Endodermal cell (in vitro differentiated cells): ENCODE measurements around the gene DAP. TPM values are rescaled to one million over a fixed set of nuclear protein-coding genes. Genes with fewer than 3 reads are reported as not detected.

Source experiments
- DNase-seq: peaks from one replicate; pipeline ENCODE4 v3.0.0-alpha.2; 2017
- H3K27ac ChIP-seq: 2 replicates; pipeline ENCODE4 v1.5.1; 2013; ENCODE audit warnings: mild to moderate bottlenecking, low read depth, low read length, moderate library complexity
- H3K27me3 ChIP-seq: 2 replicates; pipeline ENCODE4 v1.6.1; 2013; ENCODE audit warnings: mild to moderate bottlenecking, low read length, moderate library complexity; ENCODE audit not compliant: insufficient read depth, control insufficient read depth, poor library complexity, severe bottlenecking
- H3K36me3 ChIP-seq: 2 replicates; pipeline ENCODE4 v1.7.0; 2013; ENCODE audit warnings: mild to moderate bottlenecking, low read length, moderate library complexity; ENCODE audit not compliant: control insufficient read depth, insufficient read depth
- H3K4me1 ChIP-seq: one replicate; pipeline ENCODE4 v1.7.0; 2013; ENCODE audit warnings: low read length; ENCODE audit not compliant: control insufficient read depth, insufficient read depth
- H3K4me3 ChIP-seq: 2 replicates; pipeline ENCODE4 v1.5.1; 2013; ENCODE audit warnings: mild to moderate bottlenecking, low read length, moderate library complexity
- H3K9ac ChIP-seq: 2 replicates; pipeline ENCODE4 v1.6.1; 2013; ENCODE audit warnings: mild to moderate bottlenecking, low read length, moderate library complexity; ENCODE audit not compliant: poor library complexity, severe bottlenecking; ENCODE audit errors: extremely low read depth
- H3K9me3 ChIP-seq: 2 replicates; pipeline ENCODE4 v1.6.1; 2013; ENCODE audit warnings: mild to moderate bottlenecking, low read length, moderate library complexity; ENCODE audit not compliant: control insufficient read depth
- H3K27ac Mint-ChIP-seq: 2 replicates; pipeline ENCODE4 v1.8.0; 2020; ENCODE audit warnings: mixed read lengths
- H3K27me3 Mint-ChIP-seq: 2 replicates; pipeline ENCODE4 v1.8.0; 2021; ENCODE audit warnings: mild to moderate bottlenecking, mixed read lengths; ENCODE audit not compliant: insufficient read depth
- H3K36me3 Mint-ChIP-seq: 2 replicates; pipeline ENCODE4 v1.8.0; 2020; ENCODE audit warnings: low read depth, mixed read lengths
- H3K4me1 Mint-ChIP-seq: 2 replicates; pipeline ENCODE4 v1.8.0; 2020; ENCODE audit warnings: mixed read lengths
- H3K4me3 Mint-ChIP-seq: 2 replicates; pipeline ENCODE4 v1.8.0; 2020; ENCODE audit warnings: mild to moderate bottlenecking, moderate library complexity, mixed read lengths
- H3K9me3 Mint-ChIP-seq: 2 replicates; pipeline ENCODE4 v1.8.0; 2020; ENCODE audit warnings: mild to moderate bottlenecking, mixed read lengths
- WGBS, 2 experiments: methylation state at CpG; one replicate each; pipeline versions ENCODE4 v1.1.5 to v1.1.7; 2013; ENCODE audit warnings: missing lambda C conversion rate in 2 of 2, mixed read lengths in 1 of 2; ENCODE audit not compliant: insufficient coverage in 1 of 2, insufficient read length in 1 of 2; 5-methylcytosine and 5-hydroxymethylcytosine counted together
- total RNA-seq, 2 donors: library from RNA; stranded (reverse); fragmentation: NEBNext Ultra II Directional in 1 of 2; extraction: Animal tissue kit (Norgen Biotek cat#: 25700) in 1 of 2; gene quantifications; 2 replicates in 1 of 2; 3 replicates in 1 of 2; pipeline ENCODE4 v1.2.1, GENCODE V29; 2021
- TF ChIP-seq, protein P1 (sequence below): fragments of 200-600 bp; sonication (generic); conservative IDR thresholded peaks from 2 replicates; pipeline ENCODE4 v1.5.0; 2021; ENCODE audit warnings: antibody characterized with exemption, mild to moderate bottlenecking

The DAP gene
- total RNA-seq, 2 donors from 2014 or later, result 77.7 to 106 TPM

GRCh38 chr5:10655972-10656830 lies 104.8 kb downstream of the DAP start:
- Histone ChIP-seq H3K27ac (no peak overlapping the region), H3K9me3 (no peaks in the 10 kb centered on the region), H3K9ac (no peak overlapping the region), H3K4me3 (no peak overlapping the region), H3K27me3 (no peaks in the 10 kb centered on the region), H3K4me1 (no peaks in the 10 kb centered on the region), H3K36me3 (no peaks in the 10 kb centered on the region)
- Mint-ChIP-seq H3K4me1 (no peaks in the 10 kb centered on the region), H3K27me3 (no peaks in the 10 kb centered on the region), H3K4me3 (no peak overlapping the region), H3K36me3 (no peaks in the 10 kb centered on the region), H3K27ac (no peak overlapping the region), H3K9me3 (peaks cover 4% of the 10 kb centered on the region)
- TF ChIP-seq, protein P1, sequence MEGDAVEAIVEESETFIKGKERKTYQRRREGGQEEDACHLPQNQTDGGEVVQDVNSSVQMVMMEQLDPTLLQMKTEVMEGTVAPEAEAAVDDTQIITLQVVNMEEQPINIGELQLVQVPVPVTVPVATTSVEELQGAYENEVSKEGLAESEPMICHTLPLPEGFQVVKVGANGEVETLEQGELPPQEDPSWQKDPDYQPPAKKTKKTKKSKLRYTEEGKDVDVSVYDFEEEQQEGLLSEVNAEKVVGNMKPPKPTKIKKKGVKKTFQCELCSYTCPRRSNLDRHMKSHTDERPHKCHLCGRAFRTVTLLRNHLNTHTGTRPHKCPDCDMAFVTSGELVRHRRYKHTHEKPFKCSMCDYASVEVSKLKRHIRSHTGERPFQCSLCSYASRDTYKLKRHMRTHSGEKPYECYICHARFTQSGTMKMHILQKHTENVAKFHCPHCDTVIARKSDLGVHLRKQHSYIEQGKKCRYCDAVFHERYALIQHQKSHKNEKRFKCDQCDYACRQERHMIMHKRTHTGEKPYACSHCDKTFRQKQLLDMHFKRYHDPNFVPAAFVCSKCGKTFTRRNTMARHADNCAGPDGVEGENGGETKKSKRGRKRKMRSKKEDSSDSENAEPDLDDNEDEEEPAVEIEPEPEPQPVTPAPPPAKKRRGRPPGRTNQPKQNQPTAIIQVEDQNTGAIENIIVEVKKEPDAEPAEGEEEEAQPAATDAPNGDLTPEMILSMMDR, result no peak
- DNase-seq, result no peak
- 75 to 84% methylated on average over 18 of the region's 18 CpGs for WGBS, 2 experiments

GRCh38 chr5:10655161-10655971 lies 105.7 kb downstream of the DAP start:
- TF ChIP-seq, protein P1, result no peak
- Histone ChIP-seq H3K36me3 (no peaks in the 10 kb centered on the region), H3K4me1 (no peaks in the 10 kb centered on the region), H3K9me3 (no peaks in the 10 kb centered on the region), H3K27me3 (no peaks in the 10 kb centered on the region), H3K9ac (no peak overlapping the region), H3K4me3 (no peak overlapping the region), H3K27ac (no peak overlapping the region)
- Mint-ChIP-seq H3K27me3 (peaks cover 2% of the 10 kb centered on the region), H3K36me3 (peaks cover 2% of the 10 kb centered on the region), H3K9me3 (peaks cover 4% of the 10 kb centered on the region), H3K4me3 (no peak overlapping the region), H3K27ac (no peak overlapping the region), H3K4me1 (no peaks in the 10 kb centered on the region)
- DNase-seq, result peak; percentile 43
- WGBS, 2 experiments, result 88 to 90% methylated on average over 24 to 29 of the region's 29 CpGs

DNA sequence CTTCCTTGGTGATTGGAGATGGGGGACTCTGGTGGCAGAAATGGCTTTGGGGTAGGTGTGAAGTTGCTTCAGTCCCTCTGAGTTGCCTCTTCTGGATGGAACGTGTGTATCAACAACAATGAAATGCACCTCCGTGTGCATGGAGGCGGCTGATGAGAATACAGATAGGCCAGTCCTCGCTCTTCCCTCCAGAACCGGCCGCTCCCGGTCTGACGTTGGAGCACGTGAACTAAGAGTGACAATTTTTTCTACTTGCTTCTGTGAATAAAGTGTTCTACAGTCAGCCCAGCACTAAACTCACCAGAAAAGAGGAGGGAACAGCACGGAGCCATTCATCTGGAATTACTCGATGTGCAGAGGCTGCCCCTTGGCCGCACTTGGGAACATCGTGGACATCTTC lies 106.5 kb downstream of the DAP start:
- 92 to 97% methylated on average over 8 to 13 of the region's 13 CpGs for WGBS, 2 experiments

More for the DNA sequence above, 106.5 kb downstream of the DAP start:
- Mint-ChIP-seq H3K9me3 (peaks cover 4% of the 10 kb centered on the region), H3K4me1 (no peaks in the 10 kb centered on the region), H3K27me3 (peaks cover 7% of the 10 kb centered on the region), H3K4me3 (no peak overlapping the region), H3K36me3 (peaks cover 5% of the 10 kb centered on the region), H3K27ac (no peak overlapping the region)
- TF ChIP-seq, protein P1, result no peak
- Histone ChIP-seq H3K27ac (no peak overlapping the region), H3K36me3 (no peaks in the 10 kb centered on the region), H3K4me1 (no peaks in the 10 kb centered on the region), H3K4me3 (no peak overlapping the region), H3K9ac (no peak overlapping the region), H3K27me3 (no peaks in the 10 kb centered on the region), H3K9me3 (no peaks in the 10 kb centered on the region)
- DNase-seq, result no peak
